ENCODE measurements around the gene PRKCE. TPM values are rescaled to one million over a fixed set of nuclear protein-coding genes. Genes with fewer than 3 reads are reported as not detected.

The PRKCE gene
- total RNA-seq, 2 donors from 2014 or later, result 5.8 to 18.1 TPM

DNA sequence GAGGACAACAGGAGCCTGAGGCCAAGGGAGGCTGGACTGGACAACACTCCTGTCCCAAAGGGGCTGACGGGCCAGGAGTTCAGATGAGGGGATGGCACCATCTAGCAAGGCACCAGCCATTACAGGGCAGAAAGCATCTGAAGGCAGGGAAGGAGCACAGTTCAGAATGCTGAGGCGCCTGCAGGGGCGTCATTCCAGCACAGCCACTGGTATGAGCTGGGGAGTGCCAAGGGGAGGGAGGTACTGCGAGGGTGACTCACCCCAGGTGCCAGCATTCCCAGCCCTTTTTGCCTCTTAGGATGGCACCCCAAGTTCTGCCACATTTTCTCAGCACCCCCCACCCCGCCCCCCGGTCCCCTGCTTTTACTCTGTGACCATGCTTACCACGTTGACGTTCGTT is 515.9 kb downstream of the PRKCE start:
- TF ChIP-seq, protein P1, sequence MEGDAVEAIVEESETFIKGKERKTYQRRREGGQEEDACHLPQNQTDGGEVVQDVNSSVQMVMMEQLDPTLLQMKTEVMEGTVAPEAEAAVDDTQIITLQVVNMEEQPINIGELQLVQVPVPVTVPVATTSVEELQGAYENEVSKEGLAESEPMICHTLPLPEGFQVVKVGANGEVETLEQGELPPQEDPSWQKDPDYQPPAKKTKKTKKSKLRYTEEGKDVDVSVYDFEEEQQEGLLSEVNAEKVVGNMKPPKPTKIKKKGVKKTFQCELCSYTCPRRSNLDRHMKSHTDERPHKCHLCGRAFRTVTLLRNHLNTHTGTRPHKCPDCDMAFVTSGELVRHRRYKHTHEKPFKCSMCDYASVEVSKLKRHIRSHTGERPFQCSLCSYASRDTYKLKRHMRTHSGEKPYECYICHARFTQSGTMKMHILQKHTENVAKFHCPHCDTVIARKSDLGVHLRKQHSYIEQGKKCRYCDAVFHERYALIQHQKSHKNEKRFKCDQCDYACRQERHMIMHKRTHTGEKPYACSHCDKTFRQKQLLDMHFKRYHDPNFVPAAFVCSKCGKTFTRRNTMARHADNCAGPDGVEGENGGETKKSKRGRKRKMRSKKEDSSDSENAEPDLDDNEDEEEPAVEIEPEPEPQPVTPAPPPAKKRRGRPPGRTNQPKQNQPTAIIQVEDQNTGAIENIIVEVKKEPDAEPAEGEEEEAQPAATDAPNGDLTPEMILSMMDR (IDR thresholded peaks at IDR 0.05), result no peak
- Histone ChIP-seq H3K27ac (no peak overlapping the region), H3K4me1 (ENCODE audit: control insufficient read depth in 1 of 2, low read depth in 2 of 2) (peaks cover 25 to 61% of the 10 kb centered on the region in 2 donors), H3K4me3 (no peak overlapping the region), H3K9me3 (no peaks in the 10 kb centered on the region), H3K27me3 (replicated peaks; ENCODE audit: insufficient read depth) (no peaks in the 10 kb centered on the region), H3K36me3 (no peaks in the 10 kb centered on the region)
- DNase-seq (ENCODE audit: low spot score) (no peak), ATAC-seq (ENCODE audit: insufficient number of reproducible peaks, low FRiP score, low read depth) (no peak)

DNA sequence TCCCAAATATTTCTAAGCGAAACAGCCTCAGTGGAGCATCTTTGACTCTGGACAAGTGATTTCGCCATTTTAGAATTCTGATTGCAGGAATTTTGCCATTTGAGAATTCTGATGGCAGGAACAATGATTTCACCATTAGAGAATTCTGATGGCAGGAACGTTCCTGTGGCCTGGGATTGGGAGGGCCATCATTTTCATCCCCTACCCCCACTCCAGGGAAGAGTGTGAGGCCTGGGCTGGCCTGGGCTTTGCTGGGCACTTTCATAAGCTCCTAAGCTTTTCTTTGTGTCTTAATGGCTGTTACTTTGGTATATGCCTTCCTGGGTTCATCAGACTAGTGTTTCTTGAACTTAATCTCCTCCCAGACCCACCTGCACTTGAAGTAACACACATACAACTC is 516.4 kb downstream of the PRKCE start:
- Histone ChIP-seq H3K27me3 (replicated peaks; ENCODE audit: insufficient read depth) (no peaks in the 10 kb centered on the region), H3K4me1 (ENCODE audit: control insufficient read depth in 1 of 2, low read depth in 2 of 2) (peaks cover 24 to 56% of the 10 kb centered on the region in 2 donors), H3K9me3 (no peaks in the 10 kb centered on the region), H3K36me3 (no peaks in the 10 kb centered on the region), H3K27ac (peak overlapping the region in 1 of 2 donors; percentile 15), H3K4me3 (no peak overlapping the region)
- DNase-seq (ENCODE audit: low spot score) (no peak), ATAC-seq (ENCODE audit: insufficient number of reproducible peaks, low FRiP score, low read depth) (no peak)
- TF ChIP-seq, protein P1 (IDR thresholded peaks at IDR 0.05), result no peak

DNA sequence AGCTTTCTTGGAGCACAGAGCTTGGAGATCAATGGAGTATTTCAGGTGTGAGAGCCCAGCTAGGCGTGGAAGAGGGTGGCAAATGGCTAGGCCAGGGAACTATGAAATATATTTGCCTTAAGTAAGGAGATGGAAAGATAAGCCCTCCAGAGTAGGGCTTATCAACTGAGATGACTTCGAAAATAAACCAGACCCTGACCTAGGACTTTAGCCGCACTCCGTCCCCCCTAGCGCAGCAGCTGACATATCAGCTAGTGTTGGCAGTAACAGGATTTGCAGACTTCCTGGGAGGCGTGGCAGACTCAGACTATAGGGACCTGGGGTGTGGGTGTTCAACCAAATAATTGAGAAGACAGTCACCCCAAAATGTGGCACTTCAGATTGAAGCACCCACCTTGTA is 518.0 kb downstream of the PRKCE start:
- no peak for ATAC-seq (ENCODE audit: insufficient number of reproducible peaks, low FRiP score, low read depth)
- H3K4me1 ChIP-seq (ENCODE audit: control insufficient read depth in 1 of 2, low read depth in 2 of 2), result peaks cover 13 to 43% of the 10 kb centered on the region in 2 donors
- peak overlapping the region; percentile 0 to 28 for H3K27ac ChIP-seq
- H3K27me3 ChIP-seq (replicated peaks; ENCODE audit: insufficient read depth), result no peaks in the 10 kb centered on the region
- no peaks in the 10 kb centered on the region for H3K36me3 ChIP-seq
- no peak overlapping the region for H3K4me3 ChIP-seq
- TF ChIP-seq, protein P1 (IDR thresholded peaks at IDR 0.05), result no peak
- DNase-seq (ENCODE audit: low spot score), result no peak
- H3K9me3 ChIP-seq, result no peaks in the 10 kb centered on the region

DNA sequence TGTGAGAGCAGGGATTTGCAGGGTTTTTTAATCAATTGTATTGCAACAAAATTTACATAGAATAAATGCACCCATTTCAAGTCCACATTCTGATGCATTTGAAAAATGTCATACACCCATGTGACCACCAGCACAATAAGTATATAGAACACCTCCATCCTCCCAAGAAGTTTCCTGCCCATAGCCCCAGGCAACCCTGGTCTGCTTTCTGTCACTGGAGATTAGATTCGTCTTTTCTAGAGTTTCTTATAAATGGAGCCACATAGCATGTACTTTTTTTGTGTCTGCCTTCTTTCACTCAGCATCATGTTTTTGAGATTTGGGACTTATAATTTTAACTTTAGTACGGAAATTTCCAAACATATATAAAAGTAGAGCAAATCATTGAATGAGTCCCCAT is 518.6 kb downstream of the PRKCE start:
- DNase-seq (ENCODE audit: low spot score) (no peak), ATAC-seq (ENCODE audit: insufficient number of reproducible peaks, low FRiP score, low read depth) (no peak)
- Histone ChIP-seq H3K36me3 (no peaks in the 10 kb centered on the region), H3K4me3 (no peak overlapping the region), H3K27me3 (replicated peaks; ENCODE audit: insufficient read depth) (no peaks in the 10 kb centered on the region), H3K9me3 (no peaks in the 10 kb centered on the region), H3K4me1 (ENCODE audit: control insufficient read depth in 1 of 2, low read depth in 2 of 2) (peaks cover 8 to 37% of the 10 kb centered on the region in 2 donors), H3K27ac (peak overlapping the region; percentile 28 to 46)
- TF ChIP-seq, protein P1 (IDR thresholded peaks at IDR 0.05), result no peak

DNA sequence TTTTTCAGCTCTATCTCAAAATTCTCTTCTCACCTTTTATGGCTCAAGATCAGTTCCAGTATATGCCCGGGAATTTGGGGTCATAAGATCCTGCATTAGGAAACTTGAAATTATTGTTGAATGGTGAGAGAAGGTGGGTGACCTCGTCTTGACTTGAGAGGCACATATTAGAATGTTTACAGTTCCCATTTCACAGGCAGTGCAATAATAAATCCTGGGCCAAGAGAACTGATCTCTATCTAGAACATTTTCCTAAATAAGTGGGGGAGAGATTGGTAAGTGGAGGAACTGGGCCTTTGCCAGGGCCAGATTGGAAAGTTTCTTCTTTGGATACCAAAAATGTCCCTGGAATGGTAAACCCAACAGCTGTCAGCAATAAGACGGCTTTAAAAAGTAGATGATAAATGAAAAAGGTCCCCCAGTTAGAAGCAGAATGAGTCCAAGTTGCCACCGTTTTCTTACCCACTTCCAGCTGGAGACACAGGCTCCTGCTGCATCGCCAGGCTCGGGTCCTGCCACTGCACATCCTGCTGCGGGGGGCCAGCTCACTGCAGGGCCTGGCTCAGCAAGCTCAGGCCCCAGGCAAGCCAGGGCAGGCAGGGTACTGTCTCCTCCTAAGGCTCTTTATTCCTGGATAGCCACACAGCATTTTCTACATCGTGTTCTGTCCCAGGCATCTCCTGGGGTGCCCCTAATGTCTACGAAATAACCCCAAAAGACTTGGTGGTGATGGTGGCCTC is 519.3 kb downstream of the PRKCE start:
- peak overlapping the region; percentile 28 to 46 for H3K27ac ChIP-seq
- no peaks in the 10 kb centered on the region for H3K9me3 ChIP-seq
- TF ChIP-seq, protein P1 (IDR thresholded peaks at IDR 0.05), result no peak
- DNase-seq (ENCODE audit: low spot score), result no peak
- no peak for ATAC-seq (ENCODE audit: insufficient number of reproducible peaks, low FRiP score, low read depth)
- H3K36me3 ChIP-seq, result no peaks in the 10 kb centered on the region
- no peak overlapping the region for H3K4me3 ChIP-seq
- peaks cover 10 to 38% of the 10 kb centered on the region in 2 donors for H3K4me1 ChIP-seq (ENCODE audit: control insufficient read depth in 1 of 2, low read depth in 2 of 2)
- no peaks in the 10 kb centered on the region for H3K27me3 ChIP-seq (replicated peaks; ENCODE audit: insufficient read depth)
